Measurements from ENCODE around the gene ETV5. TPM values are rescaled to one million over a fixed set of nuclear protein-coding genes. Genes with fewer than 3 reads are reported as not detected.

Gene ETV5
- total RNA-seq, 4 donors from 2014 or later = 2.0 to 39.8 (median 13.8) TPM

DNA sequence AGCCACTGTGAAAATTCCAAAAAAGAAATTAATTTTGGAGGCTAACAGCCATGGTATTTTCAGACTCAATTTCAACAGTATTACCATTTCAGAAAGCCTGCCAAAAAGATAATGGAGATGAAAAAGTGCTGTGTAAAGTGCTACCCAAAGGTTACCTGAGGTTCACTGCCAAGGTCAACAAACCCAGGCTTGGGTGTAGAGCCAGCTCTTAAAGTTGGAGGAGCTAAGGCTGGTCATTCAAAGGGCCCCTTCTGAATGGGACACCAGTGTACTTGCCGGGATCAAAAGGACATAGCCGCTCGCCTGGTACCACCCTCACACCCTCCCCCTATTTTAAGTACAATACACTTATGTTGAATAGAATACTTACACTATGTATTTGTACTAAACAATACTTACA lies 64.5 kb downstream of the ETV5 start:
- H3K27ac ChIP-seq = no peak overlapping the region
- H3K9me3 ChIP-seq = no peaks in the 10 kb centered on the region
- DNase-seq = no peak
- H3K4me3 ChIP-seq = no peak overlapping the region
- intact Hi-C loops (cut with DNase I; ENCODE audit: low total_unique reads) = no loop called here
- TF ChIP-seq CTCF (IDR thresholded peaks at IDR 0.05) = no peak
- no peak for TF ChIP-seq POLR2A (IDR thresholded peaks at IDR 0.05)
- H3K4me1 ChIP-seq = no peaks in the 10 kb centered on the region
- H3K27me3 ChIP-seq = no peaks in the 10 kb centered on the region
- H3K36me3 ChIP-seq = no peaks in the 10 kb centered on the region

DNA sequence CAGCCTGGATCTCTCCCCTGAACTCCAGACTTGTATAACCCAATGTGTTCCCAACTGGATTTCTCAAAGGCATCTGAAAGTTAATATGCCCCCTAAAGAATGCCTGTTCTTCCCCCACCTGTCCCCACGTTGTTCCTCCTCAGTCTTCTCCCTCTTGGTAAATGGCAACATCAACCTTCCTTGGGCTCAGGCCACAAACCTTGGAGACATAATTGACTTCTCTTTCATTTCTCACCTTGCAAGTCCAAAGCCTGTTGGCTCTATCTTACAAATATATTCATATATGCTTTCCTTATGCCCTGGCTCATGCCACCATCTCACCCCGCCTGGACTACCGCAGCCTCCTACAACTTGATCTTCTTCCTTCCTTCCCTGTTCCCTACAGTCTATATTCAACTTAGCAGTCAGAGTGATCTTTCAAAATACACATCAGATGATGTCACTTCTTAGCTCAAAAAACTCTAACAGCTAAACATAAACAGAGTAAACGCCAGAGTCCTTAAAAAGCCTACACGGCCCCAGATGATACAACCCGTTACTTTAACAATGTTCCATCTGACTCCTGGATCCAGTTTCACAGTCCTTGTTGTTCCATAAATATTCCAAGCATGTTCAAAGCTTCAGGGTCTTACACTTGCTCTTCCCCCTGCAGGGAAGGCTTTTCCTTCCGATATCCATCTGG lies 66.2 kb downstream of the ETV5 start:
- no peaks in the 10 kb centered on the region for H3K36me3 ChIP-seq
- H3K9me3 ChIP-seq = no peaks in the 10 kb centered on the region

DNA sequence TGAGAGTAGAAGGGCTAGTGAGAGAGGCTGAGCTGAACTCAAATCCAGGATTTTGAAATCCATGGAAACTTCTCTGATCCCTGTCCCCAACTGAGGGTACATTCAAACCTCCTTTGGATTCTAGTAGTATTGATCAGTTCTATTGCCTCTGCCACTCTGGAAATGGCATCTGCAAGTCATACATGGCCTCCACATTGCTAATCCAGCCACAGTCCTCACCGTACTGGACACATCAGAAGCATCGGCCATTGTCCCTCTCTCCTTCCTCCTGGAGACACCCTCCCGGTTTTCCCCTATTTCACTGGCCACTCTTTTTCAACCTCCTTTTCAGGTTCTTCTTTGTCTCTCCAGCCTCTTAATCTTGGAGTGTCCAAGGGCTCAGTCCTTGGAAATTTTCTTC lies 66.9 kb downstream of the ETV5 start:
- intact Hi-C loops (cut with DNase I; ENCODE audit: low total_unique reads) = no loop called here
- TF ChIP-seq POLR2A (IDR thresholded peaks at IDR 0.05) (no peak), CTCF (IDR thresholded peaks at IDR 0.05) (no peak)
- DNase-seq = no peak
- Histone ChIP-seq H3K4me3 (no peak overlapping the region), H3K27me3 (no peaks in the 10 kb centered on the region), H3K9me3 (no peaks in the 10 kb centered on the region), H3K36me3 (no peaks in the 10 kb centered on the region), H3K4me1 (no peaks in the 10 kb centered on the region), H3K27ac (no peak overlapping the region)

More for the DNA sequence above, 66.2 kb downstream of the ETV5 start:
- Histone ChIP-seq H3K4me3 (no peak overlapping the region), H3K27me3 (no peaks in the 10 kb centered on the region), H3K4me1 (no peaks in the 10 kb centered on the region), H3K27ac (no peak overlapping the region)
- intact Hi-C loops (cut with DNase I; ENCODE audit: low total_unique reads) = no loop called here
- TF ChIP-seq POLR2A (IDR thresholded peaks at IDR 0.05) (no peak), CTCF (IDR thresholded peaks at IDR 0.05) (no peak)
- no peak for DNase-seq

GRCh38 chr3:186038360-186038759 lies 70.5 kb downstream of the ETV5 start:
- Histone ChIP-seq H3K27ac (no peak overlapping the region), H3K36me3 (no peaks in the 10 kb centered on the region), H3K4me3 (no peak overlapping the region), H3K9me3 (no peaks in the 10 kb centered on the region), H3K4me1 (no peaks in the 10 kb centered on the region), H3K27me3 (no peaks in the 10 kb centered on the region)
- intact Hi-C loops (cut with DNase I; ENCODE audit: low total_unique reads) = no loop called here
- TF ChIP-seq CTCF (IDR thresholded peaks at IDR 0.05) = no peak
- no peak for TF ChIP-seq POLR2A (IDR thresholded peaks at IDR 0.05)
- no peak for DNase-seq

GRCh38 chr3:186035277-186035676 lies 73.6 kb downstream of the ETV5 start:
- Histone ChIP-seq H3K27ac (no peak overlapping the region), H3K4me3 (no peak overlapping the region), H3K36me3 (no peaks in the 10 kb centered on the region), H3K27me3 (no peaks in the 10 kb centered on the region), H3K4me1 (no peaks in the 10 kb centered on the region), H3K9me3 (no peaks in the 10 kb centered on the region)
- intact Hi-C loops (cut with DNase I; ENCODE audit: low total_unique reads) = no loop called here
- DNase-seq = no peak
- TF ChIP-seq CTCF (IDR thresholded peaks at IDR 0.05) (no peak), POLR2A (IDR thresholded peaks at IDR 0.05) (no peak)

All from uterus (tissue), 4 donors.